GM12872 (cell line): ENCODE measurements around the gene KIF23.

ENCODE experiments used
- TF ChIP-seq, protein P1 (sequence below): IDR thresholded peaks from 3 replicates; pipeline ENCODE4 v1.5.1; 2011; ENCODE audit warnings: low read depth, mild to moderate bottlenecking, low read length, moderate library complexity; ENCODE audit not compliant: insufficient read depth

Gene KIF23

DNA sequence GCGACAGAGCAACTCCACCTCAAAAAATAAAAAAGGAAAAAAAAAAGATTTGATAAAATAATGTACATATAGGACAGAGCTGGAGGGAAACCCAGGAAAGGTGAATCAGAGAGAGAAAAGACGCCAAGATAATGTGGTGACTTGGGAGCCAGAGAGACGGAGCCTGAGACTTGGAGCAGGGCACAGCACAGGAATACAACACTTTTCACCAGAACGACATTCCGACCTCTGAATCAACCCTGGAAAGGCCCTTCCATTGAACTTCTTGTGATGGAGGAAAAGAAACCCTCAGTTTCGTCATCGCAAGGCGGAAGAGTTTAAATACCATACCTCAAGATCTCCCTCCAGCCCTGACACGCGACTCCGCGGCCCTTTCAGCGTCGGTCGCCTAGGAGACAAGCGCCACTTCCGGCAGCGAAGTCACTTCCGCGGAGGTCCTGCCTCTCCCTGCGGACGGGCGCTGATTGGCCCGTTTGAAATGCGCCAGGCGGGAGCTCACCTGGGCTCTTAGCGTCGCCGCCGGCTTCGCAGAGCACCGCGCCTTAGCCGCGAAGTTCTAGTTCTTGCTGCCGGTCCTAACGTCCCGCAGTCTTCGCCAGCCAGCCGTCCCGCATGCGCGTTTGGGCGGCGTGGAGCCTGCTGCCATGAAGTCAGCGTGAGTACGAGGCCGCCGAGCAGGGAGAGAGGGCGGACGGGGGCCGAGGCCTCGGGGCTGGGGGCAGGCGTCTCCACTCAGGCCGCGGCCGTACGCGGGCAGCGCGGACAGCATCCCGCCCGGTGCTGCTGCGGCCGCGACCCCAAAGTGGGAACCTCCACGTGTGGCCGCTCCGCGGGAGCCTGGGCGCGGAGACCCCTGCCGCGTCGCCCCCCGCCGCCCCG, at the start of gene KIF23:
Gene KIF23 (plus strand): TSS at position 528 of the 879 bp plus-strand sequence. CDS start 117 bp downstream, at position 645.
- TF ChIP-seq, protein P1, sequence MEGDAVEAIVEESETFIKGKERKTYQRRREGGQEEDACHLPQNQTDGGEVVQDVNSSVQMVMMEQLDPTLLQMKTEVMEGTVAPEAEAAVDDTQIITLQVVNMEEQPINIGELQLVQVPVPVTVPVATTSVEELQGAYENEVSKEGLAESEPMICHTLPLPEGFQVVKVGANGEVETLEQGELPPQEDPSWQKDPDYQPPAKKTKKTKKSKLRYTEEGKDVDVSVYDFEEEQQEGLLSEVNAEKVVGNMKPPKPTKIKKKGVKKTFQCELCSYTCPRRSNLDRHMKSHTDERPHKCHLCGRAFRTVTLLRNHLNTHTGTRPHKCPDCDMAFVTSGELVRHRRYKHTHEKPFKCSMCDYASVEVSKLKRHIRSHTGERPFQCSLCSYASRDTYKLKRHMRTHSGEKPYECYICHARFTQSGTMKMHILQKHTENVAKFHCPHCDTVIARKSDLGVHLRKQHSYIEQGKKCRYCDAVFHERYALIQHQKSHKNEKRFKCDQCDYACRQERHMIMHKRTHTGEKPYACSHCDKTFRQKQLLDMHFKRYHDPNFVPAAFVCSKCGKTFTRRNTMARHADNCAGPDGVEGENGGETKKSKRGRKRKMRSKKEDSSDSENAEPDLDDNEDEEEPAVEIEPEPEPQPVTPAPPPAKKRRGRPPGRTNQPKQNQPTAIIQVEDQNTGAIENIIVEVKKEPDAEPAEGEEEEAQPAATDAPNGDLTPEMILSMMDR: no peak

DNA sequence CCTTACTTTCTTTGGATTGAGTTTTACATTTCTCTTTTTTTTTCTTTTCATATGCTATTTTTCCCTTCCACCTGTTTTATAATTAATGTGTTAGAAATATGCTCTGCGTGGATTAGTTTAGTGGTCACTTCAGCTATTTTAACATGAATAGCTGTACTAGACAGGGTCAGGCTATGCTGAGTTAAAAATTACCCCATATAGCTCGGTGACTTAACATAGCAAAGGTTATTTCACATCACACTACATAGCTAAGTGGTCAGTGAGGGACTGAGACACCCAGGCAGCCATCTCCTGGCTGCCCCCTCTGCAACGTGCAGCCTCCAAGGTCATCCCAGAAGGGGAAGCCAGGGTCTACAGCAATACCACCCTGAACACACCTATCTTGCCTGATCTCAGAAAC, 46.9 kb upstream of the KIF23 start:
- TF ChIP-seq, protein P1: no peak

DNA sequence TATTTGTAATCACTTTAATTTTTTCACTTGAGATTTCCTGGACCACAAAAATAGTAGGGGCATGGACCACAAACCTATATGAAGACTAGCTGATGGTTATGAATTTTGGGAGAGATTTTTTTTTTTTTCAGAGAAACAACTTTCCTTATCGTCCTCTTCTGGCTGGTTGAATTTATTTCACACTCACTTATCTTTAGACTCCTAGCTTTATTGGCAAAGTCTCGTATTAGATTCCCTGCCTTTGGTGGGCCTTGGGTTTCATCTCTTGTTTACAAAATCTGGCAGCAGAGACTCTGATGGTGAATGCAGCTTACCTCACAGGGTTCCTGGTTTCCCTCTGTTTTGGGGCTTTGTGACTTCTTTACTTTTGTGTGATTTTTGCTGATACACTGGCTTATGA, 44.5 kb upstream of the KIF23 start:
- TF ChIP-seq, protein P1: no peak

DNA sequence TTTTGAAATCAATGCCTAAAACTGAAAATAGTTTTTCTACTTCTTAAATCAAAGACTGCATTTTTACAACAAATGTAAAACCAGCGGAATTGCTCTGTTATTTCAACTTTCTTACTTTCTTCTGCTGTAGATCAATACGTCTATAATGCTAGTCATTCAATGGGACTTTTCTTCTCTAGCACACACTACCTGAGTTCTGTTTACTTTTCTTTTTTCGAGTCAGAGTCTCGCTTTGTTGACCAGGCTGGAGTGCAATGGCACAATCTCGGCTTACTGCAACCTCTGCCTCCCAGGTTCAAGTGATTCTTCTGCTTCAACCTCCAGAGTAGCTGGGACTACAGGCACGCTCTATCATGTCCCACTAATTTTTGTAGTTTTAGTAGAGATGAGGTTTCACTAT, 40.7 kb upstream of the KIF23 start:
- TF ChIP-seq, protein P1: no peak

DNA sequence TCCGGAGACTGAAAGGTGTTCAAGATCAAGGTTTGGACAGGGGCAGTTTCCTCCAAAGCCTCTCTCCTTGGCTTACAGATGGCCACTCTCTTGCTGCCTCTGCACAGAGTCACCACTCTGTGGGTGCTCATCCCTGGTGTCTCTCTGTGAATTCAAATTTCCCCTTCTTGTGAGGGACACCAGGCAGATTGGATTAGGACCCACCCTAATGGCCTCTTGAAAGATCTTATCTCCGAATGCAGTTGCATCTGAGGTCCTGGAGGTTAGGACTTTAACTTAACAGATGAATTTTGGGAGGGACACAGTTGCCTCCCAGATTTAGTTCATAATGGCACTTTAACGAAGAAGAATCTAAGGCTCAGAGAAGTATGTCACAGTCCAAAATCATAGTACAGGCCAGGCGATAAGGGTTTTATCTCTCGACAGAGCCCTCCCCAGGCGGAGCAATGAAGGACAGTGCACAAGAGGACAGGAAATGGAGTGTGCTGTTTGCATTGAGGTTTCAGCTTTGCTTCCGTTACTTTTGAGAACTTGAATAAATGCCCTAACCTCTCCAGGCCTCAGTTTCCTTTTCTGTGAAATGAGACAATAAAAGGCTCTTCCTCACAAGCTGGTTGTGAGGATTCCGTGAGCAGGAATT, 38.9 kb upstream of the KIF23 start:
- TF ChIP-seq, protein P1: no peak

DNA sequence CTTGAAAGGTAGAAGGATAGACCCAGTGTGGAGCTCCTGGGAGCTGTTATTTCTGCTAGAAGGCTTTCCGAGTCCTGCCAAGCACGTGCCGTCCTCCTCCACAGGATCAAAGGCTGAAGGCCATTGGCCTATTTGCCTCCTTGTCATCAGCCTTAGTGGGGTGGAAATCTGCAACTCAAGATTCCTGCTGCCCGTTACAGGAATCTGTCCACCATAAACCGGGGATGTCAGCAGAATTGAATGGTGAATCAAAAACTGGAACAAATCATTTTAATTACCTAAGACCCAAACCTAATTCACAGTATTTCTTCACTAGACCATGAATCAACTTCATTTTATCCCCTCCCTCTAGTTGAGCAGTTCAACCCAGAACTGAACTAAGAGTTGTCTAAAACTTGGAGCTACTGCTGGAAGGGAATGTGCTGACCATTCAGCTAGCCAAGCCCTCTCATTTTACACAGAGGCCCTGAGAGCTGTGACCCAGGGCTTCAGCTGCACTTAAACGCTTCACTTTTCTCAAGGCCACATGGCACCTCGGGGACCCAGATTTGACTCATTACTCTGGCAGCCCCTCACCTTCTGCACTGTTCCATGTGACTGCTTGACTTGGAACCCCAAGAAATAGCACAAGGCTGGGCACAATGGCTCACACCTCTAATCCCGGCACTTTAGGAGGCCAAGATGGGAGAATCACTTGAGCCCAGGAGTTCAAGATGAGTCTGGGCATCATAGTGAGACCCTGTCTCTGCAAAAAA, 36.8 kb upstream of the KIF23 start:
- TF ChIP-seq, protein P1: no peak

DNA sequence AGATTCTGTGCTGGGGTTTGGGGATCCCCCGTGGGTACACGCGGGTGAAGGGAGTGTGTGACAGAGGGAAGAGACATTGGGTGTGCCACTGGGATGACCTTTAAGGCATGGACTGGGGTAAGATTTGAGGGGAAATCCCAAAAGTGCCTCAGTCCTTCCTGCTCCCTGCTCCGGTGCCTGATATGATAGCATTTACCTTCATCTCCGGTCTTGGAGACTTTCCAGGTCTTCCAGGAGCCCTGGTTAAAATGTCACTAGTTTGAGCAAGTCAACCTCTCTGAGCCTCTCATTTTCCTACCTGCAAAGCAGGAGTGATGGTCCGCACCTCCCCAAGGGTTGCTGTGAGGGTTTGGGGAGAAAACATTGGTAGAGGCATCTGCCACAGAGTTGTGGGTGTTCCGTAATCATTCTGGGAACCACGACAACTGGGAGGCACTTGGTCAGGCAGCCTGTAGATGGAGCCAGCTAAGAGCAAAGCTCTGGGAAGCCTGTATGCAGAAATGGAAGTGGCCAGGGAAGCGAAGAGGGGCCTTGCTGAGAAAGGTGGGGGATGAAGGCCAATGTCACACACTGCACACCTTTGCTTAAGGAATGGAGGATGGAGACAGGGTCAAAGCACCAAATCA, 33.9 kb upstream of the KIF23 start:
- TF ChIP-seq, protein P1: no peak
